Activated naive CD4-positive, alpha-beta T cell treated with anti-CD3 and anti-CD28 coated beads, Interleukin-2, amount 50 U/mL, for 24 hours (primary cell): ENCODE measurements around the gene SLC35E4.
"Not testable (repeated sequence)": the region's sequence is repeated elsewhere in the genome, so short reads cannot be mapped to it uniquely, and the experiment has no call there.

Experiments used
- H3K27ac Mint-ChIP-seq: one replicate; pipeline ENCODE4 v1.8.0; 2021; ENCODE audit warnings: mild to moderate bottlenecking, mixed read lengths
- H3K27me3 Mint-ChIP-seq: one replicate; pipeline ENCODE4 v1.8.0; 2021; ENCODE audit warnings: mixed read lengths
- H3K36me3 Mint-ChIP-seq: one replicate; pipeline ENCODE4 v1.8.0; 2021; ENCODE audit warnings: mixed read lengths
- H3K4me1 Mint-ChIP-seq: one replicate; pipeline ENCODE4 v1.8.0; 2021; ENCODE audit warnings: mixed read lengths
- H3K4me3 Mint-ChIP-seq: one replicate; pipeline ENCODE4 v1.8.0; 2021; ENCODE audit warnings: mild to moderate bottlenecking, mixed read lengths
- H3K9me3 Mint-ChIP-seq: one replicate; pipeline ENCODE4 v1.8.0; 2021; ENCODE audit warnings: mixed read lengths

The SLC35E4 gene

GRCh38 chr22:30665266-30665665 is 29.7 kb downstream of the SLC35E4 start:
- H3K9me3 Mint-ChIP-seq = no peaks in the 10 kb centered on the region
- peaks cover 37% of the 10 kb centered on the region for H3K4me1 Mint-ChIP-seq
- no peaks in the 10 kb centered on the region for H3K27me3 Mint-ChIP-seq
- H3K27ac Mint-ChIP-seq = peak overlapping the region; percentile 10
- H3K36me3 Mint-ChIP-seq = peaks cover 16% of the 10 kb centered on the region
- H3K4me3 Mint-ChIP-seq = peak overlapping the region; percentile 96

GRCh38 chr22:30665786-30666185 is 30.2 kb downstream of the SLC35E4 start:
- H3K27ac Mint-ChIP-seq = peak overlapping the region; percentile 10
- H3K36me3 Mint-ChIP-seq = peaks cover 13% of the 10 kb centered on the region
- H3K4me1 Mint-ChIP-seq = peaks cover 35% of the 10 kb centered on the region
- peak overlapping the region; percentile 96 for H3K4me3 Mint-ChIP-seq
- no peaks in the 10 kb centered on the region for H3K27me3 Mint-ChIP-seq
- no peaks in the 10 kb centered on the region for H3K9me3 Mint-ChIP-seq

GRCh38 chr22:30667107-30667493 is 31.5 kb downstream of the SLC35E4 start:
- Mint-ChIP-seq H3K4me3 (peak overlapping the region; percentile 96), H3K36me3 (peaks cover 13% of the 10 kb centered on the region), H3K27me3 (no peaks in the 10 kb centered on the region), H3K27ac (peak overlapping the region; percentile 89), H3K9me3 (no peaks in the 10 kb centered on the region), H3K4me1 (peaks cover 35% of the 10 kb centered on the region)

GRCh38 chr22:30667494-30668385 is 32.2 kb downstream of the SLC35E4 start, which contains the start of gene DUSP18:
DUSP18 (minus strand) TSS chr22:30667875; CDS start chr22:30664003, 3,872 bp downstream.
- Mint-ChIP-seq H3K4me1 (peaks cover 35% of the 10 kb centered on the region), H3K4me3 (peak within 1 kb of the TSS; percentile 96), H3K9me3 (no peaks in the 10 kb centered on the region), H3K27me3 (no peaks in the 10 kb centered on the region), H3K27ac (peak within 1 kb of the TSS; percentile 89), H3K36me3 (peaks cover 13% of the 10 kb centered on the region)

GRCh38 chr22:30668386-30668710 is 32.8 kb downstream of the SLC35E4 start:
- peak overlapping the region; percentile 96 for H3K4me3 Mint-ChIP-seq
- H3K36me3 Mint-ChIP-seq = peaks cover 7% of the 10 kb centered on the region
- peaks cover 32% of the 10 kb centered on the region for H3K4me1 Mint-ChIP-seq
- H3K27me3 Mint-ChIP-seq = no peaks in the 10 kb centered on the region
- H3K9me3 Mint-ChIP-seq = no peaks in the 10 kb centered on the region
- peak overlapping the region; percentile 30 for H3K27ac Mint-ChIP-seq

- no peaks in the 10 kb centered on the region for H3K36me3 Mint-ChIP-seq
- no peaks in the 10 kb centered on the region for H3K27me3 Mint-ChIP-seq
- H3K4me1 Mint-ChIP-seq = peaks cover 16% of the 10 kb centered on the region
- H3K9me3 Mint-ChIP-seq = no peaks in the 10 kb centered on the region
- no peak overlapping the region for H3K27ac Mint-ChIP-seq
- H3K4me3 Mint-ChIP-seq = no peak overlapping the region
These were observed 35.5 kb downstream of the SLC35E4 start for GRCh38 chr22:30671071-30671470.

- Mint-ChIP-seq H3K27ac (no peak overlapping the region), H3K9me3 (no peaks in the 10 kb centered on the region), H3K4me1 (peaks cover 6% of the 10 kb centered on the region), H3K36me3 (no peaks in the 10 kb centered on the region), H3K27me3 (peaks cover 1% of the 10 kb centered on the region), H3K4me3 (no peak overlapping the region)
These were observed 37.6 kb downstream of the SLC35E4 start for GRCh38 chr22:30673136-30673535.

GRCh38 chr22:30674482-30674881 is 38.9 kb downstream of the SLC35E4 start:
- H3K4me1 Mint-ChIP-seq = no peaks in the 10 kb centered on the region
- no peak overlapping the region for H3K27ac Mint-ChIP-seq
- no peaks in the 10 kb centered on the region for H3K9me3 Mint-ChIP-seq
- no peak overlapping the region for H3K4me3 Mint-ChIP-seq
- H3K36me3 Mint-ChIP-seq = no peaks in the 10 kb centered on the region
- peaks cover 1% of the 10 kb centered on the region for H3K27me3 Mint-ChIP-seq

GRCh38 chr22:30675436-30675835 is 39.9 kb downstream of the SLC35E4 start:
- Mint-ChIP-seq H3K9me3 (no peaks in the 10 kb centered on the region), H3K4me3 (no peak overlapping the region), H3K36me3 (no peaks in the 10 kb centered on the region), H3K27ac (no peak overlapping the region), H3K27me3 (peaks cover 1% of the 10 kb centered on the region), H3K4me1 (no peaks in the 10 kb centered on the region)

- H3K4me3 Mint-ChIP-seq, H3K4me1 Mint-ChIP-seq, H3K27ac Mint-ChIP-seq, H3K36me3 Mint-ChIP-seq, H3K27me3 Mint-ChIP-seq, H3K9me3 Mint-ChIP-seq: not testable (repeated sequence)
These were observed 41.0 kb downstream of the SLC35E4 start for GRCh38 chr22:30676565-30676964.

GRCh38 chr22:30679895-30680690 is 44.5 kb downstream of the SLC35E4 start:
- H3K36me3 Mint-ChIP-seq, H3K27ac Mint-ChIP-seq, H3K9me3 Mint-ChIP-seq, H3K4me3 Mint-ChIP-seq, H3K4me1 Mint-ChIP-seq, H3K27me3 Mint-ChIP-seq: not testable (repeated sequence)

- Mint-ChIP-seq H3K27me3 (peaks cover 1% of the 10 kb centered on the region), H3K4me1 (no peaks in the 10 kb centered on the region), H3K9me3 (no peaks in the 10 kb centered on the region), H3K27ac (no peak overlapping the region), H3K36me3 (no peaks in the 10 kb centered on the region), H3K4me3 (no peak overlapping the region)
These were observed 45.6 kb downstream of the SLC35E4 start for GRCh38 chr22:30680991-30681770.

- Mint-ChIP-seq H3K36me3 (no peaks in the 10 kb centered on the region), H3K27ac (no peak overlapping the region), H3K27me3 (no peaks in the 10 kb centered on the region), H3K4me1 (no peaks in the 10 kb centered on the region), H3K4me3 (no peak overlapping the region), H3K9me3 (no peaks in the 10 kb centered on the region)
These were observed 46.2 kb downstream of the SLC35E4 start for GRCh38 chr22:30681831-30682230.

GRCh38 chr22:30685178-30685577 is 49.6 kb downstream of the SLC35E4 start:
- Mint-ChIP-seq H3K36me3 (no peaks in the 10 kb centered on the region), H3K4me1 (no peaks in the 10 kb centered on the region), H3K4me3 (no peak overlapping the region), H3K27ac (no peak overlapping the region), H3K9me3 (no peaks in the 10 kb centered on the region), H3K27me3 (no peaks in the 10 kb centered on the region)

- Mint-ChIP-seq H3K27me3 (no peaks in the 10 kb centered on the region), H3K27ac (no peak overlapping the region), H3K36me3 (no peaks in the 10 kb centered on the region), H3K4me3 (no peak overlapping the region), H3K9me3 (no peaks in the 10 kb centered on the region), H3K4me1 (no peaks in the 10 kb centered on the region)
These were observed 51.8 kb downstream of the SLC35E4 start for GRCh38 chr22:30687358-30687757.
